ENCODE data around the gene MYCL.

- TF ChIP-seq CTCF (conservative IDR thresholded peaks at IDR 0.05 in 1 of 2, IDR thresholded peaks at IDR 0.05 in 1 of 2; ENCODE audit: extremely low read depth in 1 of 2, insufficient read depth in 1 of 2, low read depth in 1 of 2, low read length in 2 of 2) (no peak), EZH2 (IDR thresholded peaks at IDR 0.05; ENCODE audit: borderline replicate concordance, low read length) (no peak)
Measured at GRCh38 chr1:39925721-39926342, 24.1 kb upstream of the MYCL start.

All from mammary epithelial cell (primary cell).